Myocyte (in vitro differentiated cells): Measurements from ENCODE around the gene XXYLT1. TPM values are rescaled to one million over a fixed set of nuclear protein-coding genes. Genes with fewer than 3 reads are reported as not detected.
A peak's percentile ranks its signal among the peaks of the same experiment; 100 is the strongest.

Source experiments
- DNase-seq: peaks from one replicate; pipeline ENCODE4 v3.0.0-alpha.2; 2012; ENCODE audit warnings: low read depth
- total RNA-seq: library from RNA; depleted of rRNA; stranded (reverse); fragments of >200 nt; gene quantifications from 2 replicates; pipeline ENCODE4 v1.2.3, GENCODE V29; 2014

XXYLT1 gene
- total RNA-seq, 1 donor from 2014 or later, result 14.5 TPM

DNA sequence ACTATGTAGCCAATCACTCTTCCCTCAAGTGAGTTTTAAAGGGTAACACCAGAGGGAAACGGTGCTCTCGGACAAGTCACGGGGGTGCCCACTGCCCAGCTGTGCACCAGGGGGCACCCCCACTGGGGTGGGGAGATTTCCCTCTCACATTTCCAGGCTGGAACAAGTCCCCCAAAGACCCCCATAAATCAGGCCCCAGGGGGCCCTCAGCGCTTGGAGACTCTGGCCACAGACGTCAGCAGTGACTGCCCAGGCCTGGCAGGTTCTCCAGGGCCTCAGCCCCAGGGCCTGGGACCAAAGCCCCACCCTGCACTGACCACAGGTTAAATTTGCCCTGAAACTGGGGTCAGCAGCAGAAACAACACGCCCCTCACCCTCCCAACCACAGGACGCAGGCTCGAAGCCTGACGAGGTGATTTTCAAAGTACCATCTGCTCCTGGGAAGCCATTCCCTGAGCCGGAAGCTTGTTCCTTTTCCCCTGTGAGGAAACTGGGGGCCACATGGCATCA is 17.0 kb downstream of the XXYLT1 start:
- no peak for DNase-seq

DNA sequence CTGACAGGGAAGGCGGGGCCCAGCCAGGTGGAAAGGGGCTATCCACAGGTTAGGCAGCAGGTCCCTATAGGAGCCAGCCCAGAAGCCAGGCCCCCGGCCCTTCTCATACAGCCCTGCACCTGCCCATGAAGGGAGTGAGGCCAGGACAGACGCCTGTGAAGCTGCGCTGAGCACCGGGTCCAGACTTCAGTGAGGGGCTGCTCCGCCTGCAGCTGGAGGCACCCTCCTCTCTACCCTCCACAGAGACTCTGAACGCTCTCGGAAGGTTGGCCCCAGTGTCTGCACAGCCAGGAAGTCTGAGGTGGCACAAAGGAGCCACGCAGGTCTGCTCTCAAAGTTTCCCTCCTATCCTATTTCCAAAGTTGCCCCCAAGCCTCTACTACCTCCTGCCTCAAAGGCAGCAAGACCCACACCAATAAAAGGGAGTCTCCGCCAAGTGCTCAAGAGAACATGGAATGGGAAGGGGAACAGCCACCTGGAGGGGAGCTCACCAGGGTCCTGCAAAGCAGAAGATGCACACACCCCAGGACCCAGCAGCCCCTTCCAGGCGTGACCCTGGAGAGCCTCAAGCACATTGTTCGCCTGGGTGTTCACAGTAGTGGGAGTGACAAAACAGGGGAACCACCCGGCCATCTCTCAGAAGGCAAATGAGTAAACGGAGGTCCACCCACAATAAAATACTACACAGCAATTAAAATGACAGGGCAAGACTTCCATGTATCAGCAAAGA is 19.5 kb downstream of the XXYLT1 start:
- no peak for DNase-seq

DNA sequence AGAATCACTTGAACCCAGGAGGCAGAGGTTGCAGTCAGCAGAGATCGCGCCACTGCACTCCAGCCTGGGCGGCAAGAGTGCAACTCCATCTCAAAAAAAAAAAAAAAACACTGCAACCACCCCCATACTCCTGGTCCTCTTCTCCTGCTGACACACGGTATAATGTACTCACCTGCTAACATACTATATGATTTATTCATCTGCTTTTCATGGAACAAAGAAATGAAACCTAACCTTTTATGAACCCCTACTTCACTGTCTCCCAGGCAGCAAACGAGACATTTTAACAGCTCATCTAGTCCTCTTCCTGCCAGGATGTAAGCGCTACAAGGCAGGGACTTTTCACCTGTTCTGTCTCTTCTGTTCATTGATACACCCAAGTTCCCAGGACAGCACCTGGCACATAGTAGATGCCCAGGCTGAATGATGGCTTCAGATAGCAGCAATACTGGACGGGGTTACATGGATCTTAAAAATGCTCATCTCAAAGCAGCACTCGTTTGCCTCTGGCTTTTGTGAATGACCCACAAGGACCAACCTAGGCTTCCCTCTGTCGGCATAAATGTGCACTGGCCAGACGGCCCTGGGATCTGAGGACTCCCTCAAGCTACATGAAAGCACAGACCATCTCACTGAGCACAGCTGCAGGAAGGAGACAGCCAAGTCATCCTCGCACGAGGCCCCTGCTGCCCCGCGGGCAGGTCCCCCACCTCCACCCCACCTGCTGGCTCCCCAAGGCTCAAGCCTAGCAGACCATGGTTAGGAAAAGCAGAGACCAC is 20.3 kb downstream of the XXYLT1 start:
- no peak for DNase-seq

DNA sequence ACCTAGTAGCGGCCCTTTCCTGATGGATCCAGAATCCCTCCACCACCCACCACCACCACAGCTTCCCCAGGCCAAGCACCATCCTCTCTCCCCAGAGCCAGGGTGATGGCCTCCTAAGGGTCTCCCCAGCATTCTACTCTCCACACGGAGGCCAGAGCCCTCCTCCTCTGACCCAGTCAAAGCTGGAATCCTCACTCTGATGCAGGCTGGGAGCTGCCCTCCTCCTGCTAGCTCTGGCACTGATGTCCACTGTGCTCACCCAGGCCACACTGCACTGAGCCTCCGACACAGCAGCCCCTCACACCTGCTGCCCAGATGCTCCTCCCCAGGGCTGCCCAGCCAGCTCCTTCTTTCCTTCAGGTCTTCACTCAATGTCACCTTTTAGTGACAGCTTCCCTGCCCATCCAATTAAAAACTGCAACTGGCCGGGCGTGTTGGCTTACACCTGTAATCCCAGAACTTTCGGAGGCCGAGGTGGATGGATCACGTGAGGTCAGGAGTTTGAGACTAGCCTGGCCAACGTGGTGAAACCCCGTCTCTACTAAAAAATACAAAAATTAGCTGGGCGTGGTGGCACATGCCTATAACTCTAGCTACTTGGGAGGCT is 21.0 kb downstream of the XXYLT1 start:
- DNase-seq, result no peak

DNA sequence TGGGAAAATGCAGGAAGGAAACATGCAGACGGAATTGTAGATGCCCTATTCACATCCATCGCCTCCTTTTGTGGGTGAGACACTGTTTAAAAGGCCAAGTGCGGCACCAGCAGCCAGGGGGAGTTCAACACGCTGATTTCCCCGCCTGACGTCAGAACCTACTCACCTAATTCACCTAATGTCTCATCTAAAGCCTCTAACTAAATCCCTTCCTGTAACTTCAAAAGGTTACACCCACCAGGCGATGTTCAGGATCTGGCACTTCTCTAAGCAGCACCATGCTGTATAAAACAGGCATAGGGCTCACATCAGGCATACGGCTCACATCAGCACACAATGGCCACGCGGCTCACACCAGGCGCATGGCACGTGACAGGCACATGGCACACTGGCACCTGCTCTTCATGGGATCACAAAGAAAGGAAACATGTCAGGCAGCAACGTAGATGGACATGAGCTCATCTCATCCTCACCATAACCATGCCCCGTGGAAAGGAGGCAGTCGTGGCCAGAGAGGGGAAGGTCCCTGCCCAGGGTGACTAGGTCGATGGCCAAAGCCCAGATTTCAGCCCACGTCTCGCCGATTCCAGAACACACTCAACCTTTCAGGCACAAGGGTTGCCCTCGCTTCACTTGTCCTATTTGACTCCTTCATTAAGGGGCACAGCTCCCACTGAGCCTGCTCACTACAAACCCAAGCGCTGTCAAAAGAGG is 21.7 kb downstream of the XXYLT1 start:
- DNase-seq, result no peak

DNA sequence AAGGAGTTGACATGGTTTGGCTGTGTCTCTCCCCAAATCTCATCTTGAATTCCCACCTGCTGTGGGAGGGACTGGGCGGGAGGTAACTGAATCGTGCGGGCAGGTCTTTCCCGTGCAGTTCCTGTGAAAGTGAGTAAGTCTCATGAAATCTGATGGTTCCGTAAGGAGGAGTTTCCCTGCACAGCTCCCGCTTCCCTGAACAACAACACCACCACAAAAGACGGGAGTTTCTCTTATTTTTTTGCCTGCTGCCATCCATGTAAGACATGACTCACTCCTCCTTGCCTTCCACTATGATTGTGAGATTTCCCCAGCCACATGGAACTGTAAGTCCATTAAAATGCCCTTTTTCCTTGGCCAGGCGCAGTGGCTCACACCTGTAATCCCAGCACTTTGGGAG is 22.7 kb downstream of the XXYLT1 start:
- DNase-seq, result no peak

DNA sequence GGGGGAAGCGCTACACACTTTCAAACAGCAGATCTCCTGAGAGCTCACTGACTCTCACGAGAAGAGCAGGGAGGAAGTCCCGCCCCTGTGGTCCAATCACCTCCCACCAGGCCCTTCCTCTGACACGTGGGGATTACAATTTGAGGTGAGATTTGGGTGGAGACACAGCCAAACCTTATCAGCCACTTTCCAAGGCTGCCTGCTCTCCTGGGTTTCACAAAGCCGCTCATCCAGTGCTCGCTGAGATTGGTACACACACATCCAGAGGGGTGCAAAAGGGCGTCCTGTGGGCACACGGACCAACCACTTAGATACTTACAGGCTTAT is 23.1 kb downstream of the XXYLT1 start:
- DNase-seq, result no peak

DNA sequence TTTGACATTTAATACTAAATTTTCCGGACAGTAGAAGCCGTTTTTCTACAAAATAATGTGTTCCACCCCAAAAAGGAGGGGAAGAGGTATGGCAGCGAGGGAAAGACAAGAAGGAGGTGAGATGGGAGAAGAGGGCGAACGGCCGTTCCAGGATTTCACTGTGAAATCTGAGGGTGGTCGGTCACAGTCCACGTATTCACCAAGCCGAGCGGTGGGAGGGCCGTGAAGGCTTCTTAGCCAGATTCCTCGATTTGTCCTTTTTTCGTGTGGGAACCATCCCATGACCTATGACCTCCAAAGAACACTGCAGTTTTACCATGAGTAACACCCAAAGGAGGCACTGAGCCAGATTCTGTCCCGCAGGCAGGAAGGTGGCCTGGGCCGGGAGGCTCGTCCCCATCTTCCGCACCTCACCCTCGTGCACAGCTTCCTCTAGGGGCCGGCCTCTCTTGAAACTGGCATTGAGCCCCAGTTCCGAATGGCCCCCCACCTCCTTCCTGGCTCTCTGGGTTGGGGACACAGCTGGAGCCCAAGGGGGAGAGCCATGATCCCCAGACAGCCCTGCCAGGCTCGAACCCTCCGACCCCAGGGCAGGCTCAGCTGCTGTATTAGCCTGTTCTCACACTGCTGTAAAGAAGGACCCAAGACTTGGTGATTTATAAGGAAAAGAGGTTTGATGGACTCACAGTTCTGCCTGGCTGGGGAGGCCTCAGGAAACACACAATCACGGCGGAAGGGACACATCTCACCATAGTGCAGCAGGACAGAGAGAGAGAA is 23.7 kb downstream of the XXYLT1 start:
- no peak for DNase-seq

DNA sequence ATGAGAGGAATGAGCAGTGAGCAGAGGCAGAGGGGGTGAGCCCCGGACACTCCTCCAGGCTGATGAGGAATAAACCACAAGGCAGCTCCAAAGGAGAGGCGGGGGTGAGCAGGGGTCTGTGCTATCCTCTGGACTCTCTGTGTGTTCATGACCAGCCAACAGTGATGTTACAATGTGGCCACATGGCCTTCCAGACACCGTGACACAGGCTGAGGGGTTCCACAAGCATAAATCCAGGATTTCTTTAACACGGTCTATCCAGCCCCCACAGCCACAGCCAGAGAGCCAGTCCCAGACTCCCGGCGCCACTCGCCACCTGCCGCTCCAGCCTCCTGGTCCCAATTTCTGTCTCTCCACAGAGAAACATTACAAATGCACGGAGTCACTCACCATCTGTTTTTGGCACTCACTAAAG is 24.4 kb downstream of the XXYLT1 start:
- peak; percentile 61 for DNase-seq

DNA sequence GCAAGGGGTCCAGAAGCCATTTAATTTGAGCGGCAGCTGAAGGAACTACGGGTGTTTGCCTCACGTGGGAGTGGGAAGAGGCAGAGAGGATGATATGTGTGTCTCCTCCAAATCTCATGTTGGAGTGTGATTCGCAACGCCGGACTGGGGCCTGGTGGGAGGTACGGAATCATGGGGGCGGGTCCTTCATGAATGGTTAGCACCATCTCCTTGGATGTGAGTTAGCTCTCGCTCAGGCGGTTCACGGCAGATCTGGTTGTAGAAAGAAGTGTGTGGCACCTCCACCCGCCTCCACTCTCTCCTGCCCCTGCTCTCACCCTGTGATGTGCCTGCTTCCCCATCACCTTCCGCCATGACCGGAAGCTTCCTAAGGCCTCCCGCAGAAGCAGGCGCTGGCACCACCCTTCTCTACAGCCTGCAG is 25.4 kb downstream of the XXYLT1 start:
- no peak for DNase-seq

DNA sequence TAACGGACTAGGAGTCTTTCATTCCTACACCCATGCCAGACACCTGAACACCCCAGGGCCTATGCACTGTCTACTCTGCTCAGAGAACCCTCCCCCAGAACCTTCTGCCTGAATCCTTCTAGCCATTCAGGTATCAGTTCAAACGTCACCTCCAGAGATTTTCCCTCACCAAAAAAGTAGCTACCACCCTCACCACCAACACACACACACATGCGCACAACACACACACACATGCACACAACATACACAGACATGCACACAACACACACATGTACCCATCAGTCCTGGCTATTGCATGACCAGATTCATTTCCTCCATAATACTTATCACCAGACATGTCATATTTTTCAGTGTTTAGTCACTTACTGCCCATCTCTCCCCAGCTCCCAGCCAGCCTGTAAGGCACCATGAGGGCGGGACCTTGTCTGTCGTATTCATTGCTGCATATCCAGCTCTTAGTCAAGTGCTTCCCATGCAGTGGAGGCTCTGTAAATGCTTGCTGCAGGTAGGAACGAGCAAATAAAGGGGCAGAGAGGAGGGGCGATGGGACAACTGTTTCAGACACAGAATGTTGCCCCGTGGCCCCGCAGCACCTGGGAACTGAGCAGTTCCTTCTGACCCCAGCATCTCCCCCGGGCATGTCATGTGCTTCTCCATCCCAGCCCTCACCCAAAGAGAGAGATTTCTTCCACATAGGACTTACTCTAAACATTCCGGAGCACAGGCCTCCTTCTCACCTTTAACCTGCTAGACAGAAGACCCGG is 29.2 kb downstream of the XXYLT1 start:
- no peak for DNase-seq

DNA sequence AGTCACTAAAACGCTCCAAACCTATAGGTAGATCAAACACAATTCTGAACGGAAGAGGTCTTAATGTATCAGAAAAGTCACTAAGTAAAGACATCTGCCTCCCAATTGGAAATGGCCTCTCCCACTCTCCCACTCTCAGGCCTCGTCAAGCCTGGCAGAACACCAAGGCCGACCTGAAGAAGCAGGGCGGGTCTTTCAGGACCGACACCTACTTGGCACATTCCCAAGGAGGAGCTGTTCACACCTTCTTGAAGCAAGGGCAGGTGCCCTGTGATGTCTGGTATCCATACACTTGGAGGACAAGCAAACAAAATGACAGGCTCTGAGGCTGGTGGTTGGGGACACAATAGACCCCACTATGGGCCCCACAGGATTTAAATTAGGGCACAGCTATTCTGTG is 30.0 kb downstream of the XXYLT1 start:
- DNase-seq, result no peak

DNA sequence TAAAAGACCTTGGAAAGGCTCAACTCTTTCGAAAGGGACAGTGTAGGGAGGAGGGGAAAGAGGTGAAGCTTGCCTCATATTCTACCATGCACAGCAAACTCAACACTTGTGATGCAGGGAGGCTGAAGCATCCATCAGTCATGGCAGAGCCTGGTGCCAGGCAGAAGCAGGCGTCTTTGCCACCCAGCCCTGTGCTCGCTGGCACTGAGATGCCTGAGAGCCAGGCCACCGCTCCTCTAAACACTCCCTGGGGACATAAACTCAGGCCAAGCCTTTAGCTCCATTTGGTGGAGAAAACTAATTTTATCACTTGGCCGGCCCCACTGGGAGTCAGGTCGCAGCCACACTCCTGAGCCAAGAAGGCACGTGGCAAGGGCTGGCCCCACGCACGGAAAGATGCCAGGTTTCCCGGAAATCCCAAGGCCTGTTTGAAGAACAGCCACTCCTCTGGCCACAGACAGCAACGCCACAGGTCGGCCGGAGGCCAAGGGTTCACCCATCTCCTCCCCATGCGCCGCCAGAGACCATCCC is 30.7 kb downstream of the XXYLT1 start:
- no peak for DNase-seq

DNA sequence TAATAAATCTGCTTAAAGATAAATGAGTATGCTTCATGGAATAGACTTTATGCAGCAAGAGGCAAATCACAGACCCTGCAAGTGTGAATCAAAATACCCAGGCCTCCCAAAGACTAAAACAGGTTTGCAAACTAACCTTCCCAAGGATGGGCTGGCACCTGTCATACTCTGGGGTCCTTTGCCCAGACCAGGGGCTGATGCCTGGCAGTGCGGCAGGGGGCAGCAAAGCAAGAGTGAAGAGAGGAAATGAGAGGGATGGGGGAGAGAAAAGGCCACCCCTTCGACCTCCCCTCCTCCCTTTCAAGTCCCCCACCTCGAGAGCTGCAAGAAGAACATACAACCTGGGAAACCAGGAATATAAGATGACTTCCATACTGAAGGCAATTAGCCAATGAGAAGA is 31.8 kb downstream of the XXYLT1 start:
- DNase-seq, result no peak

DNA sequence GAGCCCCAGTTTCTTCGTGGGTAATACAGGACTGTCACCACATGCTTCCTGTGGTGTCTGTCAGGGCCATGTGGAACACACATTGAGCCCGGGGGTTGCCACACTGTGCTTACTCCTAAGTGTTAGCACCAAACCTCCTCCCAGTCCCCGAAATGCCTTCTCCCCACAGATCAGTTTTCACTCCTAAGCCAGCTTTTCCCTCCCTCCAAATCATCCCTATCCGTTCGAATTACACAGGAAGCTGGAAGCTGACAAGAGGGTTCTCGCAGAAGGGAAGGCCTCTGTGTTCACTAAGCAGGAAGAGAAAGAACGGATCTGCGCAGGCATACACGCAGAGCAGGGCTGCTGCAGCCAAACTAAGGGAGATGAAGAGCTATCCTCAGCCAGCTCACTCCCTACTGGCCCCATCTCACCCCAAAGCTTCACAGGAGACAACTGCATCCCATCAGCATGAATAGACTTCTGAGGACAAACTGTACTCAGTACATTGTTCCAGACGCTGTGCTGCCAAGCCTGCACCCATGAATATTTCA is 32.3 kb downstream of the XXYLT1 start:
- no peak for DNase-seq

DNA sequence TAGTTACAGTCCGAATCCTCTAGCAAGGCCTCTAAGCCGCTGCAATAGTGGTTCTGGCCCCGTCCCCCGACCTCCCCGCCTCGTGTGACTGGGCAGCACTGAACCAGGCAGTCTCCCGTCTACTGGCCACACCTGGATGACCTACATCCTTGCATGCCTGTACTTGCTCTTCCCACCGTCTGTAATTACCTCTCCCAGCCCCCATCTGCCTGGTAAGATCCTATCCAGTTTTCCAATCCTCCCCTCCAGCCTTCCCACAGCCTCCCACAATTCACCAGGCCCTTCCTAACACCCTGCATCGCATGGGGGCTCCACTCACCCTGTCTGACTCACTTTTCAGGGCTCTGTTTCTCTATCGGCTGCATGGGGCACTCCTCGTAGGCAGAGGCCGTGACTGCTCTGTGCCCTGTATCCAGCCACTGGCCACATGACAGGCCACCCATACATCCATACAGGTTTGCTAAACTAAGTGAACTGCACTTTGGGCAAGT is 32.8 kb downstream of the XXYLT1 start:
- DNase-seq, result no peak

DNA sequence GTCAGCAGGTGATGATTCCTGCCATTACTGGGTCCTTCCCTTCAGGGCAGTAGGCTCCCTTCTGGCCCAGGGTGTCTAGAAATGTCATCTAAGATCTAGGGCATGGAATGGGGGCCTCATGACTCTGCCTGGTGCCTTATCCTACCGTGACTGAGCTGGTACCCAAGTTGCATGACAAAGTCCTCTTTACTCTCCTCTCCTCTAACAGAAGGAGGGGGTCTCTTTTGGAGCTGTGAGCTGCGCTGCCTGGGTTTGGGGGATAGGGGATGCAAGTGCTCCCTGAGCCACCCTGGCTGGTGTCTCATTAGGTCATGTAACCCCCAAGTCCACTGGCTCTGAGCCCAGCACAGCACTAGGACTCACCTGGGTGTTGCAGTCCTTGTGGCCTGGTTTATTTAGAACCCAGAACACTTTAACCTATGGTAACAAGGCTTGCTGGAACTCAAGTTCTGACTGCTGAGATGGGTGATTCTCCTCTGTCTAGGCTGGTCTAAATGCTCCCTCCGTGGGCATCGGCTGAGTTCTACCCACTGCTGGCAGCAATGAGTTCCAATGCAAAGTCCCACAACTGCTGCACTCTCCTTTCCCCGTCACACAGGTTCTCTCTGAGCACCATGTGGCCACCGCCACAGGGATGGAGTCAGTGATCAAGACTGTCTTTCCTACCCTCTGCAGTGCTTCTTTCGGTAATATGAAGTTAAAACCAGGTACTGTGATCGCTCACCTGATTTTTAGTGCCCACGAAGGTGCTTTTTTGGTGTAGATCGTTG is 34.0 kb downstream of the XXYLT1 start:
- DNase-seq, result no peak

DNA sequence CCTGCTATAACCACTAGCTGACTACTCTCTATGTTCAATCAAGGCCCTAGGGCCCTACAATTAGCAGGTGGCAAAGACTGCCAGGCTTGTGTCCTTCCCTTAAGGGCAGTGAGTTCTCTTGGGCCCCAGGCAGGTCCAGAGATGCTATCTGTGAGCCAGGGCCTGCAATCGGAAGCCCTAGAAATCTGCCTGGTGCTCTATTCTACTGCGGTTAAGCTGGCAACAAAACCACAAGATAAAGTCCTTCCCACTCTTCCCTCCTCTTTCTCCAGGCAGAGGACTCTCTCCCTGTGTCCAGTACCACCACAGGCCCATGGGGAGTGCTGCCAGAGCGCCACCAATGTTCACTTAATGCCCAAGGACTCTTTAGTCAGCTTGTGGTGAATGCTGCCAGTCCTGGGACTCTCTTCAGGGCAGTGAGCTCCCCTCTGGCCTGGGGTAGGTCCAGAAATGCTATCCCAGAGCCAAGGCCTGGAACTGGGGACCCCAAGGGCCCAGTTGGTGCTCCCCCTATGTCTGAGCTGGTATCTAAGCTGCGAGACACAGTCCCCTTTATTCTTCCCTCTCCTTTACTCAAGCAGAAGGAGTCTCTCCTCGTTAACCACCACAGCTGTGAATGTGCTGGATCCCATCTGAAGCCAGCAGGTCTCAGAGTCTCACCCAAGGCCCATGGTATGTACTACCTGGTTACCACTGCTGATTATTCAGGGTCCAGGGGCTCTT is 34.7 kb downstream of the XXYLT1 start:
- no peak for DNase-seq
